Mononuclear cell (primary cell): Measurements from ENCODE around the gene PIP4K2C. TPM values are rescaled to one million over a fixed set of nuclear protein-coding genes. Genes with fewer than 3 reads are reported as not detected.
"Not testable (repeated sequence)": the region's sequence is repeated elsewhere in the genome, so short reads cannot be mapped to it uniquely, and the experiment has no call there.

ENCODE experiments used
- H3K27me3 ChIP-seq: 2 replicates; pipeline ENCODE4 v1.6.0; 2011; ENCODE audit warnings: low read length, control low read depth; ENCODE audit not compliant: insufficient read depth
- H3K4me1 ChIP-seq: 2 replicates; pipeline ENCODE4 v1.5.1; 2011; ENCODE audit warnings: mild to moderate bottlenecking, low read length, control low read depth; ENCODE audit not compliant: insufficient read depth
- H3K4me3 ChIP-seq: 2 replicates; pipeline ENCODE4 v1.5.1; 2011; ENCODE audit warnings: mild to moderate bottlenecking, low read length, moderate library complexity
- H3K9me3 ChIP-seq: 2 replicates; pipeline ENCODE4 v1.5.1; 2011; ENCODE audit warnings: low read depth, mild to moderate bottlenecking, control low read depth, low read length
- total RNA-seq: library from RNA; depleted of rRNA; stranded (reverse); fragments of >200 nt; gene quantifications from one replicate; pipeline ENCODE4 v1.2.3, GENCODE V29; 2012

The PIP4K2C gene
- total RNA-seq, 1 donor = 26.0 TPM

DNA sequence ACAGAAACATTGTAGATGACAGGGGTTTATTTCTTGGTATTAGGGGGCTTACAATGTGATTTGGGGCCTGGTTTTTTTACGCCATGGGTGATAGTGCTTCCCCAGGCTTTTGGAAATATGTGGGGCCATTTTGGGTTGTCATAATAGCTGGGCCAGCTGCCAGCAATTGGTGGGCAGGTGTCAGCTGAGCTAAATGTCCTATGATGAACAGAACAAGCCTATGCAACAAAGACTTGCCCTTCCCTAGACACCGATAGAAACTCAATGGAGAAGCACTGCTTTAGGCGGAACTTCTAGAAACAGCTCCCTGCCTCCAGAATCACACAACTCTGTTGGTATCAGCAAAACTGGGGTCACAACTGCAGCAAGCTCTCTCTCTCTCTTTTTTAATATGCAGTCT is 47.1 kb downstream of the PIP4K2C start:
- H3K9me3 ChIP-seq = no peaks in the 10 kb centered on the region
- H3K4me3 ChIP-seq = no peak overlapping the region
- H3K27me3 ChIP-seq = peaks cover 25% of the 10 kb centered on the region
- H3K4me1 ChIP-seq = peaks cover 6% of the 10 kb centered on the region

DNA sequence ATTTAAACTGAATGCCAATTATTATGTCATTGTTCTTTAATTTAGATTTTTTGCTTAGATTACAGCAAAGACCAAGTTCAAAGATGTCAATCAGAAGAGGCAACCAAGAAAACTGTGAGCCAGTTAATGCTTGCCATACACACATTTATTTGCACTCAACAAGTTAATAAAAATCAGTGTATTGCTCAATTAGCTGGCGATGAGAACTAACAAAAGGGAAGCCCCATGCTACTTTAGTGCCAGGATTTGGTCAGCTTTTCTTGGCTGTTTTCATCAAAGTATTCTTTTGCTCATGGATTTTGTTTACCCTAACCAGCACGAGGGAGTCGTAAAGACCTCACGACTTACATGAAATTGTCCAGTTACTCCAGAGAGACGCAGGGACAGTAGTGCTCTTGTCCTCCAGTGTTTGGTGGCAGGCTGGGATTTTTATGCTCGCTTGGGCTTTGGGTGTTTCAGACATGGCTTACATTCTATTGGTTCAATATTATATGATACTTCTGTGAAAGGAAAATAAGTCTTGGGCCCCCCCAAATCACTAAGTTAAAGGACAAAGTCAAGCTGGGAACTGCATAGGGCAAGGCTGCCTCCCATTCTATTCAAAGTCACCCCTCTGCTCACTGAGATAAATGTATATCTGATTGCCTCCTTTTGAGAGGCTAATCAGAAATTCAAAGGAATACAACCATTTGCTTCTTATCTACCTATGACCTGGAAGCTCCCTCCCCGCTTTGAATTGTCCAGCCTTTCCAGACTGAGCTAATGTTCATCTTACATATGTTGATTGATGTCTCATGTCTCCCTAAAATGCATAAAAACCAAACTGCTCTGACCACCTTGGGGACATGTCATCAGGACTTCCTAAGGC is 49.4 kb downstream of the PIP4K2C start:
- H3K27me3 ChIP-seq = peaks cover 12% of the 10 kb centered on the region
- no peaks in the 10 kb centered on the region for H3K4me1 ChIP-seq
- no peak overlapping the region for H3K4me3 ChIP-seq
- H3K9me3 ChIP-seq = peaks cover 5% of the 10 kb centered on the region

DNA sequence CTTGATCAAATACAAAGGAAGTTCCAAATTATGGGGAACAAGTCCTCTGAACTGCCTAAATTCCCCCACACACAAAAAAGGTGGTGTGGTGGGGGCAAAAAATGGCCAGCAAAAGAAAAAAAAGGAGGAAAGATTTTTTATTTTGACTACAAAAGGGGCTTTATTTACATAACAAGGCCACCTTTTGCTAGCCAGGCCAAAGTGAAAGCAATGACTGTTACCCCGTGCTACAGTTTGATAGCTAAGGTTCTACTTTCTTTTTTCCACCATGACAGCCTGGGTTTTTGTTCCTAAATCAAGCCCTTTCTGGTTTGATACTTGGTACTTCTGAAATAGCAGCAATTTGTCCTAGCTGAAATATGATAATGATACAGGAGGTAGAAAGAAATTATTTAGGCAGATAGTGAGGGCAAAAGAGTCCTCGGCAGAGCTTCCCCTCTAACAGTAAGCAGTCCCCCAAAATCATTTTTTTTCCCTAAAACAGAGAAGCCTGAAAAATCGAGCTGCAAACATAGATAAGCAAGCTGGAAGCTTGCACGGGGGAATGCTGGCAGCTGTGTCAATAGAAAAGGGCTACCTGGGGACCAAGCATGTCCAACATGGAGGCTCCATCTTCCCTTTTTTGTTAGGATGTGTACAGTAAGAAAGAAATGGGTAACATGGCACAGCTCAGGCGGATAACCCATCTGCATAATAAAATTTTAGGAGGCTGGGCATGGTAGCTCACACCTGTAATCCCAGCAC is 50.9 kb downstream of the PIP4K2C start:
- peaks cover 6% of the 10 kb centered on the region for H3K27me3 ChIP-seq
- H3K4me1 ChIP-seq = no peaks in the 10 kb centered on the region
- peaks cover 5% of the 10 kb centered on the region for H3K9me3 ChIP-seq
- H3K4me3 ChIP-seq = no peak overlapping the region

DNA sequence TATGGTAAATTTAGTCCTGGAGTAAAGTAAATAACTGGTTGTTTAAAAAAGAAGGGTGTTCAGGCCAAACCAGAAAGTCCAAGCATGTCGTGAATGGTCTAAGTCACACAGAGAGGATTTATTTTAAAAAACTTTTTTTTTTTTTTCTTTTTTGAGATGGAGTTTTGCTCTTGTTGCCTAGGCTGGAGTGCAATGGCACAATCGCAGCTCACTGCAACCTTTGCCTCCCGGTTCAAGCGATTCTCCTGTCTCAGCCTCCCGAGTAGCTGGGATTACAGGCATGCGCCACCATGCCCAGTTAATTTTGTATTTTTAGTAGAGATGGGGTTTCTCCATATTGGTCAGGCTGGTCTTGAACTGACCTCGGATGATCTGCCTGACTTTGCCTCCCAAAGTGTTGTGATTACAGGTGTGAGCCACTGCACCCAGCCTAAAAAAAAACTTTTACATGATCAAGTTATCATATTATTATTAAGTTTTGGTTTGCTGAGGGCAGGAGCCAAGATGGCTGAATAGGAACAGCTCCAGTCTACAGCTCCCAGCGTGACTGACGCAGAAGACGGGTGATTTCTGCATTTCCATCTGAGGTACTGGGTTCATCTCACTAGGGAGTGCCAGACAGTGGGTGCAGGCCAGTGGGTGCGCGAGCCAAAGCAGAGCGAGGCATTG is 55.1 kb downstream of the PIP4K2C start:
- H3K9me3 ChIP-seq, H3K27me3 ChIP-seq: not testable (repeated sequence)

DNA sequence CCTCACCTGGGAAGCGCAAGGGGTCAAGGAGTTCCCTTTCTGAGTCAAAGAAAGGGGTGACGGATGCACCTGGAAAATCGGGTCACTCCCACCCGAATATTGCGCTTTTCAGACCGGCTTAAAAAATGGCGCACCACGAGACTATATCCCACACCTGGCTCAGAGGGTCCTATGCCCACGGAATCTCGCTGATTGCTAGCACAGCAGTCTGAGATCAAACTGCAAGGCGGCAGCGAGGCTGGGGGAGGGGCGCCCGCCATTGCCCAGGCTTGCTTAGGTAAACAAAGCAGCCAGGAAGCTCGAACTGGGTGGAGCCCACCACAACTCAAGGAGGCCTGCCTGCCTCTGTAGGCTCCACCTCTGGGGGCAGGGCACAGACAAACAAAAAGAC is 55.7 kb downstream of the PIP4K2C start:
- H3K27me3 ChIP-seq, H3K4me1 ChIP-seq, H3K9me3 ChIP-seq, H3K4me3 ChIP-seq: not testable (repeated sequence)

More for the DNA sequence above, 55.1 kb downstream of the PIP4K2C start:
- H3K4me3 ChIP-seq, H3K4me1 ChIP-seq: not testable (repeated sequence)

Other genes starting within 250 kb of the PIP4K2C start
- gene R3HDM2, start 160.1 kb upstream of the PIP4K2C start, total RNA-seq = 31.3 TPM
- 0.10 TPM for gene INHBC, start 156.4 kb upstream of the PIP4K2C start, total RNA-seq
- not detected for gene INHBE, start 135.9 kb upstream of the PIP4K2C start, total RNA-seq
- gene GLI1, start 131.4 kb upstream of the PIP4K2C start, total RNA-seq = 0.10 TPM
- gene ARHGAP9, start 111.3 kb upstream of the PIP4K2C start, total RNA-seq = 77.6 TPM
- gene MARS1, start 103.1 kb upstream of the PIP4K2C start, total RNA-seq = 90.3 TPM
- 130 TPM for gene DDIT3, start 70.7 kb upstream of the PIP4K2C start, total RNA-seq
- gene MBD6, start 68.4 kb upstream of the PIP4K2C start, total RNA-seq = 10.6 TPM
- 52.2 TPM for gene DCTN2, start 44.0 kb upstream of the PIP4K2C start, total RNA-seq
- gene KIF5A, start 41.1 kb upstream of the PIP4K2C start, total RNA-seq = 0.21 TPM
- 12.6 TPM for gene DTX3, start 13.6 kb downstream of the PIP4K2C start, total RNA-seq
- gene ARHGEF25, start 20.2 kb downstream of the PIP4K2C start, total RNA-seq = 0.31 TPM
- under 0.01 TPM for gene B4GALNT1, start 42.0 kb downstream of the PIP4K2C start, total RNA-seq
- gene OS9, start 102.9 kb downstream of the PIP4K2C start, total RNA-seq = 166 TPM
- gene AGAP2, start 147.6 kb downstream of the PIP4K2C start, total RNA-seq = 7.6 TPM
- gene TSPAN31, start 153.8 kb downstream of the PIP4K2C start, total RNA-seq = 7.9 TPM
- 9.2 TPM for gene CDK4, start 161.1 kb downstream of the PIP4K2C start, total RNA-seq
- 13.9 TPM for gene MARCHF9, start 163.9 kb downstream of the PIP4K2C start, total RNA-seq
- 1.3 TPM for gene CYP27B1, start 175.9 kb downstream of the PIP4K2C start, total RNA-seq
- gene METTL1, start 180.9 kb downstream of the PIP4K2C start, total RNA-seq = 2.3 TPM
- gene EEF1AKMT3, start 181.4 kb downstream of the PIP4K2C start, total RNA-seq = 1.7 TPM
- 17.2 TPM for gene TSFM, start 191.6 kb downstream of the PIP4K2C start, total RNA-seq
- 0.52 TPM for gene AVIL, start 227.5 kb downstream of the PIP4K2C start, total RNA-seq